Activated CD8-positive, alpha-beta T cell treated with anti-CD3 and anti-CD28 coated beads for 36 hours (primary cell): ENCODE results near the gene AGO4. TPM values are rescaled to one million over a fixed set of nuclear protein-coding genes. Genes with fewer than 3 reads are reported as not detected.

Source experiments
- ATAC-seq: fragments of 200-7000 bp; cut with Tn5 transposase; one replicate; pipeline ENCODE4 v1.10.0; 2021; ENCODE audit warnings: mild to moderate bottlenecking, moderate library complexity
- CTCF ChIA-PET: fragments of 350-600 bp; sonication (Branson Sonifier 250); formaldehyde crosslinking; loops from one replicate; lab custom pipeline; 2021; ENCODE audit warnings: antibody characterized with exemption; lab: Charles Lee
- POLR2A ChIA-PET: fragments of 350-600 bp; sonication (Branson Sonifier 250); formaldehyde crosslinking; loops from one replicate; lab custom pipeline; 2021; ENCODE audit warnings: antibody characterized with exemption; lab: Charles Lee
- DNase-seq: peaks from one replicate; pipeline ENCODE4 v3.0.0-alpha.2; 2020
- H3K27ac Mint-ChIP-seq: one replicate; pipeline ENCODE4 v1.8.0; 2021; ENCODE audit warnings: mild to moderate bottlenecking, mixed read lengths
- H3K27me3 Mint-ChIP-seq: one replicate; pipeline ENCODE4 v1.8.0; 2021; ENCODE audit warnings: mixed read lengths
- H3K36me3 Mint-ChIP-seq: one replicate; pipeline ENCODE4 v1.8.0; 2021; ENCODE audit warnings: low read depth, mixed read lengths
- H3K4me1 Mint-ChIP-seq: one replicate; pipeline ENCODE4 v1.8.0; 2021; ENCODE audit warnings: low read depth, mixed read lengths
- H3K4me3 Mint-ChIP-seq: one replicate; pipeline ENCODE4 v1.8.0; 2021; ENCODE audit warnings: mild to moderate bottlenecking, moderate library complexity, mixed read lengths
- H3K9me3 Mint-ChIP-seq: one replicate; pipeline ENCODE4 v1.8.0; 2021; ENCODE audit warnings: mixed read lengths
- CTCF ChIP-seq: fragments of 200-600 bp; IDR thresholded peaks from one replicate; pipeline ENCODE4 v1.8.0; 2022; ENCODE audit warnings: antibody characterized with exemption, mild to moderate bottlenecking
- intact Hi-C: fragments of 100-400 bp; cut with micrococcal nuclease; formaldehyde crosslinking; loops from one replicate; pipeline ENCODE4 v1.10.0; 2022
- total RNA-seq, 2 experiments: library from RNA; stranded (reverse); gene quantifications; one replicate each; pipeline ENCODE4 v1.2.3, GENCODE V29; 2021

Gene AGO4
- total RNA-seq, 2 experiments from 2014 or later: 3.8 to 3.9 TPM

GRCh38 chr1:35852241-35852640, 44.4 kb downstream of the AGO4 start:
- ATAC-seq: no peak
- Mint-ChIP-seq H3K27ac (no peak overlapping the region), H3K27me3 (no peaks in the 10 kb centered on the region), H3K36me3 (peaks cover 2% of the 10 kb centered on the region), H3K4me1 (no peaks in the 10 kb centered on the region), H3K4me3 (no peak overlapping the region), H3K9me3 (no peaks in the 10 kb centered on the region)
- intact Hi-C loops: no loop called here
- DNase-seq: no peak
- TF ChIP-seq CTCF: no peak
- CTCF ChIA-PET: no interaction called here
- POLR2A ChIA-PET: no interaction called here

- DNase-seq: no peak
- CTCF ChIA-PET: interaction anchor here (1.8 kb wide), 1 partner anchor 27 kb away, joined by 5 read pairs; no protein-coding TSS in a partner anchor
- peaks cover 2% of the 10 kb centered on the region for H3K36me3 Mint-ChIP-seq
These were observed 47.3 kb downstream of the AGO4 start for GRCh38 chr1:35854989-35855700.

GRCh38 chr1:35856964-35857363, 49.1 kb downstream of the AGO4 start:
- ChIA-PET POLR2A (no interaction called here), CTCF (interaction anchor here (1.9 kb wide), 1 partner anchor 26 kb away, joined by 4 read pairs; the partner anchor contains the start of gene AGO1)
- H3K27me3 Mint-ChIP-seq: no peaks in the 10 kb centered on the region
- H3K9me3 Mint-ChIP-seq: no peaks in the 10 kb centered on the region
- DNase-seq (no peak), ATAC-seq (no peak)
- no peaks in the 10 kb centered on the region for H3K36me3 Mint-ChIP-seq
- TF ChIP-seq CTCF: no peak
- H3K4me1 Mint-ChIP-seq: no peaks in the 10 kb centered on the region
- intact Hi-C loops: no loop called here
- no peak overlapping the region for H3K27ac Mint-ChIP-seq
- no peak overlapping the region for H3K4me3 Mint-ChIP-seq

More at GRCh38 chr1:35854989-35855700, 47.3 kb downstream of the AGO4 start:
- POLR2A ChIA-PET: no interaction called here
- Mint-ChIP-seq H3K4me3 (no peak overlapping the region), H3K27ac (no peak overlapping the region), H3K9me3 (no peaks in the 10 kb centered on the region), H3K27me3 (no peaks in the 10 kb centered on the region), H3K4me1 (no peaks in the 10 kb centered on the region)
- no peak for TF ChIP-seq CTCF
- intact Hi-C loops: no loop called here
- no peak for ATAC-seq

- Mint-ChIP-seq H3K4me1 (no peaks in the 10 kb centered on the region), H3K9me3 (no peaks in the 10 kb centered on the region), H3K4me3 (no peak overlapping the region), H3K27me3 (no peaks in the 10 kb centered on the region), H3K36me3 (no peaks in the 10 kb centered on the region), H3K27ac (no peak overlapping the region)
- ATAC-seq (no peak), DNase-seq (peak; percentile 10)
- TF ChIP-seq CTCF: peak; percentile 20
- intact Hi-C loops: no loop called here
- ChIA-PET POLR2A (no interaction called here), CTCF (interaction anchor here (1.9 kb wide), 1 partner anchor 25 kb away, joined by 4 read pairs; the partner anchor contains the start of gene AGO1)
These were observed 50.0 kb downstream of the AGO4 start for GRCh38 chr1:35857830-35858229.

- no peaks in the 10 kb centered on the region for H3K36me3 Mint-ChIP-seq
These were observed 52.9 kb downstream of the AGO4 start for GRCh38 chr1:35860696-35861095.

More at GRCh38 chr1:35860696-35861095, 52.9 kb downstream of the AGO4 start:
- Mint-ChIP-seq H3K27ac (no peak overlapping the region), H3K4me1 (no peaks in the 10 kb centered on the region), H3K4me3 (no peak overlapping the region), H3K27me3 (no peaks in the 10 kb centered on the region), H3K9me3 (no peaks in the 10 kb centered on the region)
- POLR2A ChIA-PET: no interaction called here
- DNase-seq (no peak), ATAC-seq (no peak)
- TF ChIP-seq CTCF: no peak
- intact Hi-C loops: no loop called here
- CTCF ChIA-PET: no interaction called here
